OCI-M1 (cell line): ENCODE results near the gene CTNNA2.

Experiments used
- DNase-seq: peaks from one replicate; lab custom pipeline; 2025; lab: John Stamatoyannopoulos, UW

Gene CTNNA2

DNA sequence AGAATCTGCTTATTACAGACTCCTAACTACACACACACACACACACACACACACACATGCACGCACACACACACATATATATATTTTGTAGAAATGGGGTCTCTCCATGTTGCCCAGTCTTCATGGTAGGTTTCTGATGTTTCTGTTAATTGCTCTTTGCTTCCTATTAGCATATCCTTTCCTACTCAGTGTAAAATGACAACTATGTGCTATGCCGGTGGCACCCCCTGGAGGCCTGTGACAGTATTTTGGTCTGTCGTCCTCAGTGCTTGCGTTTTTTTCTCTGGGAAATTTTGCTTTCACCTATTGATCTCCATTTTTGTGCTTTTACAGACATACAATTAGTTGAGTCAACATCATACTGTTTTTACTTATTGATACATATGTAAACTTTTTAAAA, 469.6 kb downstream of the CTNNA2 start:
- peak; percentile 55 for DNase-seq

DNA sequence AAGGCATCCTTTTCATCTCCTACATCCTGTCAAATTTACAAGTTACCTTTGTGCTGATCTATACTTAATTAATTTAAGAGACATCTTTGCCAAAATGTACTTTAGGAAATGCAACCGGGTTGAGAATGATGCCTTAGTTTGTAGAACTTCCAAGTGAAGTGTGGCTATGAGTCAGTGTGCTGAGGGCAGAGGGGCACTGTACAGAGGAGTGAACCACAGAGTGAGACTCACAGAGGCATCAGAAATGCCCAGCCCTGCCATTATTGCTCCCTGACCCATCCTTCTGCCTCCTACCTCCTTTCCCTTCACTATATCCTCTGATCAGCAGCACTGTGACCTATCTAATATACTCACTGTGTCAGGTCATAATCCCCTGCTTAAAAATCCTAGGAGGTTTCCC, 471.6 kb downstream of the CTNNA2 start:
- DNase-seq, result no peak

DNA sequence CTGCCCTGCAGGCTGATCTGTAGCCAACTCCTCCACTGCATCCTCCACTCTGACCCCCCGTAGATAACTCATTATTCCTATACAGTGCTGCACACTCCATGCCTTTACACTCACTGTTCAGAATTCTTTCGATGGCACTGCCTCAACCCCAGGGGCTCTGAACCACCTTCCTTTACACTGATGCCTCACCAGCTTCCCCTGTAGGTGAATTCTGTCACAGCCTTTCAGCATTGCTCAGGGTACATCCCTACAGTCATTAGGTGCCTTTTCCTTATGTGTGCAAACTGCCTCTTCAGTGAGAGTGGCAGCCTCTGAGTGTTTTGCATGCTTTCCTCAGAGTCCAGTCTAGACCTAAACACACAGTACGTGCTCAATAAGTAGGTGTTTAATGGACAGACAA, 472.3 kb downstream of the CTNNA2 start:
- DNase-seq, result no peak

- no peak for DNase-seq
Measured at GRCh38 chr2:79985571-79985970, 472.7 kb downstream of the CTNNA2 start.

DNA sequence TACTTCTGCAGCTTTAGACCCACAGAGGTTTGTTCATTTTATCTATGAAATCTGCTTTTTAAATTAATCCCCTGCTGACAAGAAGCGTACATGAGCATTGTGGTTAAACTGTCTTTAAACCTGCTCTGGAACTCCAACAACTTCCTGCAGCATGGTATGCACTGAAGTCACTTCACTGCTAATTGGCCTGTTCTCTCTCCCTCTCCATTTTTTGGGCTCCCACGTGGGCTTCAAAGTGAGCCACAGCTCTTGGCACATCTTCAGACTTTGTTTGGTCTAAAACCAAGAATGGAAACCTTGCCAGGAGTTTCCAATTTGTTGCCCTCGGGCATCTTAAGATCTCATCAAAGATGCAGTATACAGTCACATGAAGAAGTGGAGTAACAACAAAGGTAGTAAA, 480.3 kb downstream of the CTNNA2 start:
- DNase-seq, result peak; percentile 42

DNA sequence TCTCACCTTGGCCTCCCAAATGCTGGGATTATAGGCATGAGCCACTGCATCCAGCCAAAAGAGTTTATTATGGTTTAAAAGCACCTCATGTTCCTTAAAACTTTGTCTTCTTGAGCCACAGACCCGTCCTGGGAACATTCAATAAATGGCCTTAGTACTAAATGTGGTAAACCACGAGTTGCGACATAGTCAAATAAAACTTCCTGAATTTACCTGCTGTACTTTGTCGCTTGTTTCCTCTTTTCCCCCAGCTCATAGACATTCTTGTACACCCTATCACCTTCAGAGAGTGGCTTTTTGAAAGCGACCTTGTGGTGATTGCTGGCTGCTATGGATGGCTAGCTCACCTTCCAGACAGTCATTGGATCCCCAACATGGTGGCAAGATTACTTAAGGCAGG, 481.3 kb downstream of the CTNNA2 start:
- peak; percentile 71 for DNase-seq

- DNase-seq, result no peak
Measured at GRCh38 chr2:79994965-79995364, 482.1 kb downstream of the CTNNA2 start.

GRCh38 chr2:79996709-79997108, 483.9 kb downstream of the CTNNA2 start:
- DNase-seq, result no peak

DNA sequence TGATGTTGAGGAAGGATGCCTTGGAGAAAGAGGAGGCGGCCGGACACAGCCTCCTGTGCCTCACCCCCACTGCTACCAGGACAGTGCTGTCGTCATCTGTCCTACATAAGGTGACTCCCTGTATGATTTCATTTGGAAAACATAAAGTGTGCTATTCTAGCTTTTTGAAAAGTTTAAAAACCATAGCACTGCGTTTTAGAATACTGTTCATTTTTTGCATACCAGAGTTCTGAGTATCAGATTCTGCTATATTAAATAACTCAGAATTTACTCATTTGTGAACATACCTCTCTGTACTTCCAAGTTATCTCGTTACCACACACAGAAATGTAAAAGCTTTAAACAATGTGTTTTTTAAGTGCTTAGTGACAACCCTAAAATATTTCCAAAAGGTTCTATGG, 488.9 kb downstream of the CTNNA2 start:
- DNase-seq, result no peak

- DNase-seq, result no peak
Measured at GRCh38 chr2:80002112-80002511, 489.3 kb downstream of the CTNNA2 start.

GRCh38 chr2:80002568-80003157, 489.8 kb downstream of the CTNNA2 start:
- DNase-seq, result no peak

DNA sequence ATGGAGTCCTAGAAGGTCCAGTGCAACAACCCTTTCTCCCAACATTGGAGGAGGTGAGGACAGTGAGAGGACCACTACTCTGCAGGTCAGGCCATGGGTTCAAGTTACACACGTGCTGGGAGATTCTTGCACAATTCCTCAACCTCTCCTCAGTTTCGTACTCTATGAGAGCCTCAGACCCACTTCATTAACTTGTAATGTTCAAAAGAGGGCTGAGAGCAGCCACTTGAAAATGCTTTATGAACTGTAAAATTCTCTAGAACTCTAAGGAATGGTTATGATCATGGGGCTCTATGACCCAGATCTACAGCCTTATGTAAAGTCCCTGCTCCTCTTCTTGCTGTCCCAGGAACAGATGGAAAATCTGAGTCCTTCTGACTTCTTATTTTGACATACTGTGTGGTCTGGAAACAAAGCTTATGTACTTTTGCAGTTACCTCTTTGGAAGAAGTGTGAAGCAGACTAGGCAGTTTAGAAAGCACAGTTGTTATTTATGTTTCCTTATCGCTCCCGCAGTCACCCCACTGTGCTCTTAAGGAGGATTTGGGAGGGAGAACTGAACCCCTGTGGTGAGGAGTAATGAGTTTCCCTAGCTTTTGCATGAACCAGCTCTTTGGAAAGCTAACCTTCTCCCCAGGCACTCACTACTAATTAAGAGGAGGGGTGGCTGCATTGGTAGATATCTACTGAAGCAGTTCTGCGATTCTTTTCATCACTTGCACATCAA, 495.1 kb downstream of the CTNNA2 start:
- DNase-seq, result no peak

- DNase-seq, result no peak
Measured at GRCh38 chr2:80008596-80008995, 495.7 kb downstream of the CTNNA2 start.

GRCh38 chr2:80009211-80009610, 496.4 kb downstream of the CTNNA2 start:
- no peak for DNase-seq

- no peak for DNase-seq
Measured at GRCh38 chr2:80012061-80012460, 499.2 kb downstream of the CTNNA2 start.

- no peak for DNase-seq
Measured at GRCh38 chr2:80014637-80015036, 501.8 kb downstream of the CTNNA2 start.

DNA sequence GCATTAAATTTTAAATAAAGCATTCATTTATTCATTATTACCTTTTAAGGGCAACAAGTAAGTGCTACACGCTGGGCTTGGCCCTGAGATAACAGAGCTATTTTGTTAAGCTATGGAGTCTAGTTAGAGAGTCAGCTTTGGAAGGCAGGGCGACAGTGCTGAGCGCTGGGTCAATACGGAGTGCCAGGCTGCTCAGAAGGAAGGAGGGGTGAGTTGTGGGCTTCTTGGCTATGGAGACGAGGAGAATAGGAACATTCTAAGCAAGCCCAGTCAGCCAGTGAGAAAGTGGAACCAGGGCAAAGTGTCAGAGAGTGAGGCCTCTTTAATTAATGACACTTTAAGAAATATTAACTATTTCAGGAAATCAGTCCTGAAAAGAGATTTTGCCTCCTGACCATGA, 503.3 kb downstream of the CTNNA2 start:
- no peak for DNase-seq

DNA sequence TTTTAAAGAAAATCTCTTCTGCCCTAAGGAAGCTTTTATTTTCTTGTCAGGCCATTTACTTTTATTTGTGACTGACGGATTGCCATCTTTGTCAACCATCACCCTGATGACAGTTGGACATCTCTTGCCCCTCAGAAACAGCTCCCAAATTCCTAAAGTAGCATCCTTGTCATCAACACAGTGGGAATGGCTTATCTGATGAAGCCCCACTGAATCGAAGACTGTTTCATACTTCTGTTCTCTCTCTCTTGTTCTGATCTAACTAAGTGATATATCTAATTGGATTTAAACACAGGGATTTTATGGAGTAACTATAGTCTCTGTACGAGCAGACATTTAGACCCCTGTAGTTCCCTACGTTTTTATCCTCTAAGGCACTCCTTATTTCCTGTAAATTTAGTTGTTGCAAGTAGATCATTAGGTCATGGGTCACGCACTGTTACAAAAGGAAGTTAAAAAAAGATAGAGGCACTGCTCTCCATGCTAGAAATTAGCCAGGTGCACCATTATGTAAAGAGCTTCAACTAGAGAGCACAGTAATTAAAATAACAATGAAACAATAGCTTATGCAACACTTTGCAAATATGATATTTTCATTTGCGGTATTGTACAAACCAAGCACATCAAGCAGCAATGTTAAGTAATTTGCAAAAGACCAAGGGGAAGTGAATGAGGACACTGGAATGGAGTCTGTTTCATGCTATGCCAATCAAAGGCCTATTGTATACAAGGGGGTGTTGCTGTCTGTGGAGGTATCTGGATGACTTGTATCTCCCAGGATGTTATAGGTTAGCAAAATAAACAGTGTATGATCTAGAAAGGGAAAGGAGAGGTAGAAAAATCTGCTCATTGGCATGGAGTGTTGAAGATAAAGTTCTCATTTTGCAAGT, 507.0 kb downstream of the CTNNA2 start:
- DNase-seq, result no peak

DNA sequence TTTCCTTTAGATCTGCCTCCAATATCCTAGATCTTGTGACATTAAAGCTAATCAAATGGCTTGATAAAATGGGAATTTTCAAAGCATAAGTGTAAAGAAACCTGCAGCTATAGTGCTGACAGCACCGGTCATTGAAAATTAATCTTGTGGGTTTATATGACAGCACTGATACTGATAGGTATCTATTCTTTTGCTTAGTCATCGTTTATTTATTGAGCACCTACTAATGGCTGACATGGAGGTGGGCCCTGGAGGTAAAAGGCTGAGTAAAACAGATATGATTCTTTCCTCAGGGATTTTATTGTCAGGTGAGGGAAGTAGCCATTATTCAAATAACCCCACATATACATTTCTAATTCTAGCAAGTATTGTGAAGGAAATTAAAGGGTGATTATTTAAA, 509.2 kb downstream of the CTNNA2 start:
- no peak for DNase-seq

DNA sequence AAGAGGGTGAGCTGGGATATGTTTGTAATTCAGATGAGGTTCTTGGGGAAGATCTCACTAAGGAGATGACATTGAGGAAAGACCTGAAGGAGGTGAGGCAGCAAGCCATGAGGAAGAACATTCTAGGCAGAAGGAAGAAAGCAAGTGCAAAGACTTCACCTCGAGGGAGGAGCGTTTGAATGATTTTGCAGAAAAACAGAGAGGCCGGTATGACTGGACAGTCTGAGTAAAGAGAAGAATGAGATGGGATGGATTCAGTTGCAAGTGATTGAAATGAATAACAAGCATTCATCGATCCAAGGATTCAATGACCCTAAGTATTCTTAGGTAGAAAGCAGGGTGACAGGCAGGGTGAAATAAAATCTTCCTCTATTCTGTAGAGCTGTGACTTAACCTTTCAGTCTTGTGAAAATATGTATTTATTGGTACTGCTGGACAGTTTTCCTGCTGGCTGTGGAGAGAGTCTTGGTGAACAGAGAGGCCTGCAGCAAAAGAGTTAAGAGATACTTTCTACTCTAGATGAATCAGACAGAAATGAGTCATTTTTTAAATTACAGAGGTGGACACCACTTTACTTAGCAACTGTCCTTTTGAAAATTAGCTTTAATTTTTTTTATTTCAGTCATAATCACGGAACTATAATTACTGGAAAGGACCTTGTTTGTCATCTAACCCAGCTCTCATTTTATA, 513.3 kb downstream of the CTNNA2 start:
- DNase-seq, result no peak

DNA sequence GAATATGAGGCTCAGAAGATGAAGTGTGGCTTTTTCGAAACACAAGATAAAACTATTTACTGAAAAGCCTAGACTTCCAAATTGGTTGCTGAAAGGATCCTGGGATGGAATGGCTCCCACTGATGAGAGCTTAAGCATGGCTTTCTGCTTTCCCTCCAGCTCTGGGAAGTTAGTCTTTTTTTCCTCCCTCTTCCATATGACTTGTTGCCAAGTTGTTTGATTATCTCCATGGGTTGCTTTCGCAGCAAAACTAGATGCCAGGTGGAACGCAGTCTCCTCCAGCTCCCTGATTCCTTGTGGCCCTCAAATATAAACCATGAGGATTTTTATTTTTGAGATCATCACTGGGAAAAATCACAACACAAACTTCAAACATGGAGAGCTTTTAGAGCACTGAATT, 515.2 kb downstream of the CTNNA2 start:
- no peak for DNase-seq

- DNase-seq, result peak; percentile 60
Measured at GRCh38 chr2:80028584-80028983, 515.7 kb downstream of the CTNNA2 start.
